Activated naive CD4-positive, alpha-beta T cell treated with anti-CD3 and anti-CD28 coated beads for 36 hours (primary cell): Measurements from ENCODE around the gene PAPSS2. TPM values are rescaled to one million over a fixed set of nuclear protein-coding genes. Genes with fewer than 3 reads are reported as not detected.
"Not testable (repeated sequence)": the region's sequence is repeated elsewhere in the genome, so short reads cannot be mapped to it uniquely, and the experiment has no call there.

Experiments used
- CTCF ChIA-PET: fragments of 350-600 bp; sonication (Branson Sonifier 250); formaldehyde crosslinking; loops from one replicate; lab custom pipeline; 2021; ENCODE audit warnings: antibody characterized with exemption; lab: Charles Lee
- DNase-seq: peaks from one replicate; pipeline ENCODE4 v3.0.0-alpha.2; 2020
- H3K27ac Mint-ChIP-seq: one replicate; pipeline ENCODE4 v1.8.0; 2021; ENCODE audit warnings: mild to moderate bottlenecking, mixed read lengths
- H3K27me3 Mint-ChIP-seq: one replicate; pipeline ENCODE4 v1.8.0; 2021; ENCODE audit warnings: low read depth, mixed read lengths
- H3K36me3 Mint-ChIP-seq: one replicate; pipeline ENCODE4 v1.8.0; 2021; ENCODE audit warnings: low read depth, mixed read lengths
- H3K4me1 Mint-ChIP-seq: one replicate; pipeline ENCODE4 v1.8.0; 2021; ENCODE audit warnings: low read depth, mixed read lengths
- H3K4me3 Mint-ChIP-seq: one replicate; pipeline ENCODE4 v1.8.0; 2021; ENCODE audit warnings: mild to moderate bottlenecking, moderate library complexity, mixed read lengths
- H3K9me3 Mint-ChIP-seq: one replicate; pipeline ENCODE4 v1.8.0; 2021; ENCODE audit warnings: mixed read lengths
- intact Hi-C: fragments of 100-400 bp; cut with micrococcal nuclease; formaldehyde crosslinking; loops from one replicate; pipeline ENCODE4 v1.15.1; 2023
- total RNA-seq, 2 experiments: library from RNA; stranded (reverse); gene quantifications; one replicate each; pipeline ENCODE4 v1.2.3, GENCODE V29; 2021

PAPSS2 gene
- total RNA-seq, 2 experiments from 2014 or later = 0.38 TPM; not detected in 1

- intact Hi-C loops, H3K9me3 Mint-ChIP-seq, H3K36me3 Mint-ChIP-seq, H3K4me3 Mint-ChIP-seq, H3K27me3 Mint-ChIP-seq, DNase-seq, H3K27ac Mint-ChIP-seq, CTCF ChIA-PET: not testable (repeated sequence)
- H3K4me1 Mint-ChIP-seq = peaks cover 27% of the 10 kb centered on the region
Observed at GRCh38 chr10:87748244-87748643, 88.6 kb downstream of the PAPSS2 start.

- intact Hi-C loops = no loop called here
- H3K36me3 Mint-ChIP-seq = peaks cover 9% of the 10 kb centered on the region
- H3K4me1 Mint-ChIP-seq = peaks cover 39% of the 10 kb centered on the region
- no peak overlapping the region for H3K4me3 Mint-ChIP-seq
- H3K27me3 Mint-ChIP-seq = no peaks in the 10 kb centered on the region
- no peak for DNase-seq
- CTCF ChIA-PET = interaction anchor here (0.6 to 1.5 kb wide), 3 partner anchors 11 to 108 kb away, joined by 3 to 4 read pairs (median 3); no protein-coding TSS in a partner anchor
- H3K27ac Mint-ChIP-seq = no peak overlapping the region
- H3K9me3 Mint-ChIP-seq = no peaks in the 10 kb centered on the region
Observed at GRCh38 chr10:87750001-87750671, 90.5 kb downstream of the PAPSS2 start.

DNA sequence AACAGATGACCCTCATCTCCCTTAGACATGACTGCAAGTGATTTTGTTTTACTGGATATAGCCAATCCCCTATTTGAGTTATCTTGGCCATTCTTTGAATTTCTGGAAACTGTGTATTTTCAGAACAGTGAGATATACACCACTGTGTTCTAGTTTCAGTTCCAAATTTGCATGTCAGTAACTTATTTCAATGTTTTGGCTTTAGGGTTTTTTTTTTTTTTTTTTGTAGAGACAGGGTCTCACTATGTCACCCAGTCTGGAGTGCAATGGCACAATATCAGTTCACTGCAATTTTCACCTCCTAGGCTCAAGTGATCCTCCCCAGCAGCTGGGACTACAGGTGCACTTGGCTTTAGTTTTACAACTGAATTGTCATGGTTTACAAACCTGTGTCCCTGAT lies 91.1 kb downstream of the PAPSS2 start:
- intact Hi-C loops = no loop called here
- Mint-ChIP-seq H3K9me3 (no peaks in the 10 kb centered on the region), H3K36me3 (peaks cover 11% of the 10 kb centered on the region), H3K4me3 (no peak overlapping the region), H3K27me3 (no peaks in the 10 kb centered on the region), H3K27ac (no peak overlapping the region), H3K4me1 (peaks cover 39% of the 10 kb centered on the region)
- CTCF ChIA-PET = interaction anchor here (1.3 to 1.5 kb wide), 3 partner anchors 11 to 107 kb away, joined by 3 to 4 read pairs (median 3); no protein-coding TSS in a partner anchor
- DNase-seq = no peak

GRCh38 chr10:87751274-87751673 lies 91.6 kb downstream of the PAPSS2 start:
- H3K27ac Mint-ChIP-seq = no peak overlapping the region
- H3K36me3 Mint-ChIP-seq = peaks cover 16% of the 10 kb centered on the region
- peaks cover 39% of the 10 kb centered on the region for H3K4me1 Mint-ChIP-seq
- no peaks in the 10 kb centered on the region for H3K9me3 Mint-ChIP-seq
- H3K4me3 Mint-ChIP-seq = no peak overlapping the region
- no peaks in the 10 kb centered on the region for H3K27me3 Mint-ChIP-seq
- DNase-seq = no peak
- CTCF ChIA-PET = interaction anchor here (1.3 to 1.5 kb wide), 4 partner anchors 10 to 106 kb away, joined by 3 to 5 read pairs (median 4); no protein-coding TSS in a partner anchor
- intact Hi-C loops = no loop called here

GRCh38 chr10:87752566-87752965 lies 92.9 kb downstream of the PAPSS2 start:
- H3K4me3 Mint-ChIP-seq = no peak overlapping the region
- CTCF ChIA-PET = interaction anchor here (1.5 kb wide), 1 partner anchor 18 kb away, joined by 5 read pairs; no protein-coding TSS in a partner anchor

DNA sequence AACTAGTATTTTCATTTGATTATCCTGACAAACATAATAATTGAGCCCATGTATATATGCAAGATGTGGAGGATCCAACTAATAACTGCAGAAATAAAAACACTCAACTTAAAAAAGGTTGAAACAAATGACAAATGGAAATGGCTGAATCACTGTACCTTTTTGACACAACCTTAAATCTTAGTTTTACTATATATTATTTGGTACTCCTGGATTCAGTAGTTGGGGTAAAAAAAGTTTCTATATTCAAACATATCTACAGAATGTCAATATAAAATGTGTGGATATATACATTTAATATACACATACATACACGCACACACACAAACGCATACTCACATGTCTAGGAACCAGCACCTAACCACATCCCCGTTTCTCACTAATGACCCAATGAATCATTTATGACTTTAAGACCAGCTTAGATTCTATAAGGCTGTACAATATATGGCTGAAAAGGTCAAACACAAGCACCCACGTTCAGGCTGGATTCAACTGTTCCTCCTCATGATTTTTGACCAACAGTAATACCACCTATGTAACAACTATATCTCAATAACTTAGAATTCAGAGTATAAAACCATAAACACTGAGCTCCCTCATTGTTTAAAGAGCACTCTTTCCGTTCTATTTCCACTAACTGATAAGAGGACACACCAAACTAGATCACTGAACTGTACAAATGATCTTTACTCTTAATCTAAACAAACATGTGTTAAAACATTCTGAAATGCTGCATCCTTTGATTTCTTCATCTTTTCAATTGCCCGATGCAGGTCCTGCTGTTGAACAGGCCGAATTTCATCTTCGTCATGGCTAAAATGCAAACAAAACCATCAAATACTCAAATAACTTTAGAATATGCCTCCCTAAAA lies 94.6 kb downstream of the PAPSS2 start:
- Mint-ChIP-seq H3K27me3 (no peaks in the 10 kb centered on the region), H3K9me3 (no peaks in the 10 kb centered on the region), H3K4me1 (peaks cover 45% of the 10 kb centered on the region), H3K36me3 (peaks cover 17% of the 10 kb centered on the region), H3K4me3 (no peak overlapping the region), H3K27ac (peak overlapping the region; percentile 50)
- DNase-seq = no peak
- intact Hi-C loops = loop anchor here (1.0 kb wide), 1 partner anchor 8 kb away; no protein-coding TSS in a partner anchor
- CTCF ChIA-PET = interaction anchor here (0.6 kb wide), 1 partner anchor 224 kb away, joined by 5 read pairs; no protein-coding TSS in a partner anchor

More at GRCh38 chr10:87752566-87752965, 92.9 kb downstream of the PAPSS2 start:
- Mint-ChIP-seq H3K27ac (no peak overlapping the region), H3K27me3 (no peaks in the 10 kb centered on the region), H3K36me3 (peaks cover 16% of the 10 kb centered on the region), H3K4me1 (peaks cover 39% of the 10 kb centered on the region), H3K9me3 (no peaks in the 10 kb centered on the region)
- intact Hi-C loops = no loop called here
- no peak for DNase-seq

DNA sequence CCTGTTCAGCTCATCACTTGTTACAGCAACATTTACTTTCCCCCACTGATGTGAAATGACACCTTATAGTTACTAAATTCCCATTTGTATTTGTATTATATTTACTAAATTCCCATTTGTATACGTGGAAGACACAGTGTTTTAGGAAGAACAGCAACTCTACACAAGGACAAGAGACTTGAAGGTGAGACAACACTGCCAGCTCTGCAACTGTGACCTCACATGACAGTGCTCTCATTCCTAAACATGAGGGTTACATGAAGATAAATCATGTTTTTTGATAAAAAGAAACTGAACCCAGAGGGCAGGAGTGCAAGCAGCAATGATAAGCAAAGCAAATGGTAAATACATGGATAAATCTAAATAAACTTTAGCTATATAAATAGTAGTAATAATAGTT lies 98.0 kb downstream of the PAPSS2 start:
- Mint-ChIP-seq H3K27ac (no peak overlapping the region), H3K9me3 (no peaks in the 10 kb centered on the region), H3K4me3 (no peak overlapping the region), H3K4me1 (peaks cover 49% of the 10 kb centered on the region), H3K36me3 (peaks cover 21% of the 10 kb centered on the region), H3K27me3 (no peaks in the 10 kb centered on the region)
- DNase-seq = no peak
- CTCF ChIA-PET = no interaction called here
- intact Hi-C loops = no loop called here

DNA sequence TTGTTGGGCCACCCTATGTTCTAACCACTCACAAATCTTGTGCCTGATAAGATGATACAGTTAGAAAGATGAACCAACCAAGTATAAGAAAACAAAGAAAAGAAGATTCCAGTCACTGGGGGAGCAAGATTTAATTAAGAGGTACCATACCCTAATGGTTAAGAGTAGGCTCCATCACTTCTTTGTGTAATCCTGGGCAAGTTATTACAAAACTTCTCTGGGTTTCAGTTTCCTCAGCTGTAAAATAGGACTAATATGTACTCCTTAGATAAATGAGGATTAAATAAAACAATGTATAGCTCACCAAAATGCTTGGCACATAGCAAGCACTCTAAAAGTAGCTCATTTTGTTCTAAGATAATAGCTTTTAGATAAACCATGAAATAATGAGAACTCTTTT lies 99.9 kb downstream of the PAPSS2 start:
- Mint-ChIP-seq H3K9me3 (no peaks in the 10 kb centered on the region), H3K36me3 (peaks cover 15% of the 10 kb centered on the region)

GRCh38 chr10:87760195-87760905 lies 100.7 kb downstream of the PAPSS2 start:
- Mint-ChIP-seq H3K27me3 (no peaks in the 10 kb centered on the region), H3K4me1 (peaks cover 37% of the 10 kb centered on the region), H3K4me3 (no peak overlapping the region), H3K36me3 (peaks cover 17% of the 10 kb centered on the region), H3K27ac (no peak overlapping the region), H3K9me3 (no peaks in the 10 kb centered on the region)
- intact Hi-C loops = loop anchor here (5.0 kb wide), 2 partner anchors 392 to 512 kb away; no protein-coding TSS in a partner anchor
- DNase-seq = peak; percentile 42
- CTCF ChIA-PET = interaction anchor here (1.5 to 2.2 kb wide), 4 partner anchors 9 to 102 kb away, joined by 3 to 7 read pairs (median 5); no protein-coding TSS in a partner anchor

More for the DNA sequence above, 99.9 kb downstream of the PAPSS2 start:
- intact Hi-C loops = no loop called here
- Mint-ChIP-seq H3K27me3 (no peaks in the 10 kb centered on the region), H3K4me1 (peaks cover 39% of the 10 kb centered on the region), H3K27ac (no peak overlapping the region), H3K4me3 (no peak overlapping the region)
- CTCF ChIA-PET = interaction anchor here (1.7 to 2.2 kb wide), 2 partner anchors 13 to 25 kb away, joined by 6 to 7 read pairs; no protein-coding TSS in a partner anchor
- no peak for DNase-seq

DNA sequence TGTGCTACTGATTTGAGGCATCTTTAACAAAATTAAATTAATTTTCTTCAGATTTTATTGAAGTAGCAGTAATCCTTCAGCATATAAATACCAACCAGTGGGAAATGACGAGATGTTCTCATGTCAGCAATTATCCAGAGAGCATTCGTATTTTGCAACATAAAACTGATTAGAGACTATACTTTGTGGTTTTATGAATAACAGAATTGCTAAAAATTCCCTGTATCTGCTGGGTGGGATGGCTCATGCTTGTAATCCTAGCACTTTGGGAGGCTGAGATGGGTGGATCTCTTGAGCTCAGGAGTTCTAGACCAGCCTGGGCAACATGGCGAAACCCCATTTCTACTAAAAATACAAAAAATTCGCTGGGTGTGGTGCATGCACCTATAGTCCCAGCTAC lies 101.5 kb downstream of the PAPSS2 start:
- intact Hi-C loops = loop anchor here (5.0 kb wide), 2 partner anchors 391 to 511 kb away; no protein-coding TSS in a partner anchor
- peaks cover 37% of the 10 kb centered on the region for H3K4me1 Mint-ChIP-seq
- H3K27me3 Mint-ChIP-seq = no peaks in the 10 kb centered on the region
- peak overlapping the region; percentile 53 for H3K27ac Mint-ChIP-seq
- no peak for DNase-seq
- H3K36me3 Mint-ChIP-seq = peaks cover 12% of the 10 kb centered on the region
- CTCF ChIA-PET = interaction anchor here (0.6 to 2.2 kb wide), 5 partner anchors 10 to 103 kb away, joined by 3 to 6 read pairs (median 4); no protein-coding TSS in a partner anchor
- no peaks in the 10 kb centered on the region for H3K9me3 Mint-ChIP-seq
- no peak overlapping the region for H3K4me3 Mint-ChIP-seq

DNA sequence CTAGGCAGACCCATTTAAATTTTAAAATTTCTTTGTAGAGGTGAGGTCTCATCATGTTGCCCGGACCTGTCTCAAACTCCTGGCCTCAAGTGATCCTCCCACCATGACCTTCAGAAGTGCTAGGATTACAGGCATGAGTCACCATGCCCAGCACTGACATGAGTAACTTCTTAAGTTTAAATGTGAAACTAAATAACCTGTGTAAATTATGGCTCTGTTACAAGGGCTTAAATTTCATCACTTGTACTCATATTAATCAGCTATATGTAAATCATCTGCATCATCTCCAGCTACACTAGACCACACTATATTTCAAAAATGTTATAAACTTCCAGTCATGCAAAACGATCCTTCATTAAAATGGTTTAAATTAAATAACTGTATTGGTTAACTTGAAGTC lies 102.2 kb downstream of the PAPSS2 start:
- CTCF ChIA-PET = interaction anchor here (0.7 to 2.2 kb wide), 4 partner anchors 10 to 190 kb away, joined by 3 to 6 read pairs (median 4); no protein-coding TSS in a partner anchor
- Mint-ChIP-seq H3K27ac (peak overlapping the region; percentile 86), H3K27me3 (no peaks in the 10 kb centered on the region), H3K4me1 (peaks cover 37% of the 10 kb centered on the region), H3K36me3 (peaks cover 13% of the 10 kb centered on the region), H3K9me3 (no peaks in the 10 kb centered on the region), H3K4me3 (no peak overlapping the region)
- intact Hi-C loops = loop anchor here (1.0 to 5.0 kb wide), 9 partner anchors 8 to 625 kb away; partner anchors contain the start of gene ATAD1
- DNase-seq = peak; percentile 77
